ENCODE measurements around the gene ARL10.

- TF ChIP-seq CTCF (IDR thresholded peaks at IDR 0.05) (no peak), EZH2 (IDR thresholded peaks at IDR 0.05) (no peak)
Observed at GRCh38 chr5:176384366-176384930, 19.2 kb downstream of the ARL10 start.

All from neural progenitor cell (in vitro differentiated cells).